Measurements from ENCODE around the gene MGAT5B.

DNA sequence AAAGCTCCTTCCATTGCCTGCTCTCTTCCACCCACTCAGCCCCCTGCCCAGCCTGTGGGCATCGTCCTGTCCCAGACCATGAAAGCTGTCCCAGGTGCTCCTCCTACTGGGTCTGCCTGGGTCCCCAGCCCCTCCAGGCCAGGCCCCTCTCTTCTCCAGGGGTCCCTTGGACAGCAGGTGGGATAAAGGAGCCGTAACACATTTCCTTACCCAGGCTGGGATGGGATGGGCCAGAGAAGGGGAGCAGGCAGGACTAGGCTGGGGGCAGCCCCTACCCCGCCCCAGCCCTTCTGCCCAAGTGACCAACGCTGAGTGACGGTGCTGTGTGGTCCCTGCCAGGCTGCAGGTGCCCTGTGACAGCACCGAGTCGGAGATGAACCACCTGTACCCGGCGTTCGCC lies 80.1 kb downstream of the MGAT5B start:
- TF ChIP-seq ZNF274 (IDR thresholded peaks at IDR 0.05; ENCODE audit: low read depth, low read length): no peak
- TF ChIP-seq POLR2A (IDR thresholded peaks at IDR 0.05; ENCODE audit: borderline replicate concordance, extremely low read depth, insufficient read depth, insufficient read length): no peak
- TF ChIP-seq RAD21 (IDR thresholded peaks at IDR 0.05; ENCODE audit: low read depth): no peak
- no peak for TF ChIP-seq JUND (IDR thresholded peaks at IDR 0.05)
- TF ChIP-seq, protein P1, sequence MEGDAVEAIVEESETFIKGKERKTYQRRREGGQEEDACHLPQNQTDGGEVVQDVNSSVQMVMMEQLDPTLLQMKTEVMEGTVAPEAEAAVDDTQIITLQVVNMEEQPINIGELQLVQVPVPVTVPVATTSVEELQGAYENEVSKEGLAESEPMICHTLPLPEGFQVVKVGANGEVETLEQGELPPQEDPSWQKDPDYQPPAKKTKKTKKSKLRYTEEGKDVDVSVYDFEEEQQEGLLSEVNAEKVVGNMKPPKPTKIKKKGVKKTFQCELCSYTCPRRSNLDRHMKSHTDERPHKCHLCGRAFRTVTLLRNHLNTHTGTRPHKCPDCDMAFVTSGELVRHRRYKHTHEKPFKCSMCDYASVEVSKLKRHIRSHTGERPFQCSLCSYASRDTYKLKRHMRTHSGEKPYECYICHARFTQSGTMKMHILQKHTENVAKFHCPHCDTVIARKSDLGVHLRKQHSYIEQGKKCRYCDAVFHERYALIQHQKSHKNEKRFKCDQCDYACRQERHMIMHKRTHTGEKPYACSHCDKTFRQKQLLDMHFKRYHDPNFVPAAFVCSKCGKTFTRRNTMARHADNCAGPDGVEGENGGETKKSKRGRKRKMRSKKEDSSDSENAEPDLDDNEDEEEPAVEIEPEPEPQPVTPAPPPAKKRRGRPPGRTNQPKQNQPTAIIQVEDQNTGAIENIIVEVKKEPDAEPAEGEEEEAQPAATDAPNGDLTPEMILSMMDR (IDR thresholded peaks at IDR 0.05 in 2 of 3, conservative IDR thresholded peaks at IDR 0.05 in 1 of 3; ENCODE audit: borderline replicate concordance in 1 of 3, insufficient read depth in 1 of 3, low read depth in 2 of 3, low read length in 2 of 3): no peak
- no peak for TF ChIP-seq FOSL1 (IDR thresholded peaks at IDR 0.05; ENCODE audit: low read depth)
- no peak for TF ChIP-seq CEBPB (IDR thresholded peaks at IDR 0.05; ENCODE audit: low read depth)
- no peak for TF ChIP-seq EZH2phosphoT487 (IDR thresholded peaks at IDR 0.05; ENCODE audit: borderline replicate concordance)
- TF ChIP-seq EGR1 (IDR thresholded peaks at IDR 0.05; ENCODE audit: low read depth): no peak
- TF ChIP-seq, protein P2, sequence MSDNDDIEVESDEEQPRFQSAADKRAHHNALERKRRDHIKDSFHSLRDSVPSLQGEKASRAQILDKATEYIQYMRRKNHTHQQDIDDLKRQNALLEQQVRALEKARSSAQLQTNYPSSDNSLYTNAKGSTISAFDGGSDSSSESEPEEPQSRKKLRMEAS (IDR thresholded peaks at IDR 0.05): no peak
- TF ChIP-seq, protein P3, sequence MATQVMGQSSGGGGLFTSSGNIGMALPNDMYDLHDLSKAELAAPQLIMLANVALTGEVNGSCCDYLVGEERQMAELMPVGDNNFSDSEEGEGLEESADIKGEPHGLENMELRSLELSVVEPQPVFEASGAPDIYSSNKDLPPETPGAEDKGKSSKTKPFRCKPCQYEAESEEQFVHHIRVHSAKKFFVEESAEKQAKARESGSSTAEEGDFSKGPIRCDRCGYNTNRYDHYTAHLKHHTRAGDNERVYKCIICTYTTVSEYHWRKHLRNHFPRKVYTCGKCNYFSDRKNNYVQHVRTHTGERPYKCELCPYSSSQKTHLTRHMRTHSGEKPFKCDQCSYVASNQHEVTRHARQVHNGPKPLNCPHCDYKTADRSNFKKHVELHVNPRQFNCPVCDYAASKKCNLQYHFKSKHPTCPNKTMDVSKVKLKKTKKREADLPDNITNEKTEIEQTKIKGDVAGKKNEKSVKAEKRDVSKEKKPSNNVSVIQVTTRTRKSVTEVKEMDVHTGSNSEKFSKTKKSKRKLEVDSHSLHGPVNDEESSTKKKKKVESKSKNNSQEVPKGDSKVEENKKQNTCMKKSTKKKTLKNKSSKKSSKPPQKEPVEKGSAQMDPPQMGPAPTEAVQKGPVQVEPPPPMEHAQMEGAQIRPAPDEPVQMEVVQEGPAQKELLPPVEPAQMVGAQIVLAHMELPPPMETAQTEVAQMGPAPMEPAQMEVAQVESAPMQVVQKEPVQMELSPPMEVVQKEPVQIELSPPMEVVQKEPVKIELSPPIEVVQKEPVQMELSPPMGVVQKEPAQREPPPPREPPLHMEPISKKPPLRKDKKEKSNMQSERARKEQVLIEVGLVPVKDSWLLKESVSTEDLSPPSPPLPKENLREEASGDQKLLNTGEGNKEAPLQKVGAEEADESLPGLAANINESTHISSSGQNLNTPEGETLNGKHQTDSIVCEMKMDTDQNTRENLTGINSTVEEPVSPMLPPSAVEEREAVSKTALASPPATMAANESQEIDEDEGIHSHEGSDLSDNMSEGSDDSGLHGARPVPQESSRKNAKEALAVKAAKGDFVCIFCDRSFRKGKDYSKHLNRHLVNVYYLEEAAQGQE (IDR thresholded peaks at IDR 0.05; ENCODE audit: low read depth): no peak
